CD4-positive, alpha-beta T cell treated with Interleukin-2 at 100 ng/mL for 4 hours (primary cell): ENCODE data around the gene ADIPOR2.

Experiments
- DNase-seq: peaks from one replicate; pipeline ENCODE4 v3.0.0-alpha.2; 2020; ENCODE audit warnings: low spot score

Gene ADIPOR2

GRCh38 chr12:1690578-1691122 lies at the start of gene ADIPOR2:
Gene ADIPOR2 (plus strand): TSS chr12:1691070. CDS start chr12:1754344, 63,274 bp downstream.
- DNase-seq = peak; percentile 94

GRCh38 chr12:1642513-1642912 lies 48.4 kb upstream of the ADIPOR2 start:
- no peak for DNase-seq

GRCh38 chr12:1643043-1643442 lies 47.8 kb upstream of the ADIPOR2 start:
- no peak for DNase-seq

GRCh38 chr12:1643905-1644533 lies 46.9 kb upstream of the ADIPOR2 start:
- DNase-seq = no peak

GRCh38 chr12:1644534-1645438 lies 46.1 kb upstream of the ADIPOR2 start:
- no peak for DNase-seq

GRCh38 chr12:1645819-1646218 lies 45.1 kb upstream of the ADIPOR2 start:
- no peak for DNase-seq

- no peak for DNase-seq
Measured at GRCh38 chr12:1646569-1647284, 44.1 kb upstream of the ADIPOR2 start.

- DNase-seq = no peak
Measured at GRCh38 chr12:1647285-1647669, 43.6 kb upstream of the ADIPOR2 start.

- no peak for DNase-seq
Measured at GRCh38 chr12:1650260-1650977, 40.5 kb upstream of the ADIPOR2 start.

- DNase-seq = no peak
Measured at GRCh38 chr12:1650978-1651361, 39.9 kb upstream of the ADIPOR2 start.

- DNase-seq = no peak
Measured at GRCh38 chr12:1651946-1652345, 38.9 kb upstream of the ADIPOR2 start.

- no peak for DNase-seq
Measured at GRCh38 chr12:1655225-1655788, 35.6 kb upstream of the ADIPOR2 start.

- no peak for DNase-seq
Measured at GRCh38 chr12:1656902-1657301, 34.0 kb upstream of the ADIPOR2 start.

GRCh38 chr12:1657688-1658087 lies 33.2 kb upstream of the ADIPOR2 start:
- DNase-seq = no peak

- peak; percentile 53 for DNase-seq
Measured at GRCh38 chr12:1660304-1661187, 30.3 kb upstream of the ADIPOR2 start.

- peak; percentile 76 for DNase-seq
Measured at GRCh38 chr12:1661553-1662335, 29.1 kb upstream of the ADIPOR2 start.

- peak; percentile 35 for DNase-seq
Measured at GRCh38 chr12:1662761-1663439, 28.0 kb upstream of the ADIPOR2 start.

GRCh38 chr12:1663440-1664132 lies 27.3 kb upstream of the ADIPOR2 start:
- DNase-seq = peak; percentile 9
